HG02759 (cell line): ENCODE data around the gene KIAA1217.

Experiments
- ATAC-seq: cut with Tn5 transposase; IDR thresholded peaks from one replicate; pipeline ENCODE4 v1.9.1; 2021; ENCODE audit warnings: mild to moderate bottlenecking, moderate library complexity; ENCODE audit not compliant: unreplicated experiment

The KIAA1217 gene

DNA sequence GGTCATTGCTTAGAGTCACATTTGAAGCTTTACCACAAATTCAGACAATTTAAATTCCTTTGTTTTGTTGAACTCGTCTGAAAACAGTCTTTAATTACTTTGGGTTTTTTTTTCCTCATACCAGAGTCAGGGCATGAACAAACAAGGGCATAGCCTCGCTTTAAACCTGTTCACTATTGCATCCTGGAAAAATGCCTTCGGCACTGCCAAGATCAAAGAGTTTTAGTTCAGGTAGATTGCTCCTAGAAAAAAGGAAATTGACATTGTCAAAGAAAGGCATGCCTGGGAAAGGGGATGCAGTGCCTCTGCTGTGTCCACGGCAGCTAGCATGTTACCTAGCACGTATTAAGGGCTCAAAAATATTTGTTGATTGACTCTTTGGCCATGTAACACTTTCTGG is 279.7 kb downstream of the KIAA1217 start:
- ATAC-seq, result no peak

DNA sequence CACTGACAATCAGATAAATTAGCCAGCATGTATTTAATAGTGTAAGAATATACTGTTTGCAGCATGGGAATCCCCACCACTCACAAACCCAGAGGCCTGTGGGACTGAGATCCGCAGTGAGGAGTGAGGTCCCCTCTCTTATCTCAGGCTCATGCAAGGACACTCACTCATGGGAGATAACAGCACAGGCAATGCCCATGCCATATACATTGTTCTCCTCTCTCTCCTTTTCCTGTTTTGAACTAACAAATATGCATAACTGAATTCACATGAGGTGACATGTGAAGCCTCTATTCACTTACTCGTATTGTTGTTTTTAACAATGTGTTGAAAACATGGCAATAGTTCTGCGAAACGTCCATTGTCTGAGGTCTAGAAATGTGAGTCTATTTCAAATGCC is 284.2 kb downstream of the KIAA1217 start:
- no peak for ATAC-seq

DNA sequence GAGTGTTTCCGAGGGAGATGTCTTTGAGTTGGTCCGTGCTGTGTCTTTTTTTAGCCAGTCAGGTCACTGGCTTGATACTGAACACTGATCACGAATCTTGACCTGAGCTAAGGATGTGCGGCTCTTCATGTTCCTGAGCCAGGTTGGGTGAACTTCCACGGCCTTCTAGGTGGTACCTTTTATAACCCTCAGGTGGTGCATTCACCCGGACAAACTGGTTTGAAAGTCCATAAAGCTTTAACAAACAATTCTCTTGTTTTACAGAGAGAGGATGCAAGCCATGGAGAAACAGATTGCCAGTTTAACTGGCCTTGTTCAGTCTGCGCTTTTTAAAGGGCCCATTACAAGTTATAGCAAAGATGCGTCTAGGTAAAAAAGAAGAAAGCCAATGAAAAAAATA is 285.3 kb downstream of the KIAA1217 start:
- ATAC-seq, result no peak

DNA sequence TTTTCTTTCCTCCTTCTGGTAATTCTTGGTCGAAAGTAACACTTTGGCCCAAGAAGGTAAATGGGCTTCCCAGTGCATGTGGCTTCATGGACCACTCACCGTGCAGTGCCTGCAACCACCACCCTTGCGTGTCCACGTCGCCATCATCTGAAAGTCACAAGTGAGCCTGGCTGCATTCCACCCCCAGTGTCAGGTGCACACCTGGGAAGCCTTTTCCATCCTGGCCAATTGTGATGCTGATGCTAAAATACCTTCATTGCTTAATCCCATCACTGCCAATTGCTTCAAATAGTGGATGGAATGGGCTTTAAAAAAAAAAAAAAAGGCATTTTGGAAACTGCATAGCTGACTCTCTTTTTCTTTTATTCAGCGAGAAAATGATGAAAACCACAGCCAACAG is 285.8 kb downstream of the KIAA1217 start:
- no peak for ATAC-seq

DNA sequence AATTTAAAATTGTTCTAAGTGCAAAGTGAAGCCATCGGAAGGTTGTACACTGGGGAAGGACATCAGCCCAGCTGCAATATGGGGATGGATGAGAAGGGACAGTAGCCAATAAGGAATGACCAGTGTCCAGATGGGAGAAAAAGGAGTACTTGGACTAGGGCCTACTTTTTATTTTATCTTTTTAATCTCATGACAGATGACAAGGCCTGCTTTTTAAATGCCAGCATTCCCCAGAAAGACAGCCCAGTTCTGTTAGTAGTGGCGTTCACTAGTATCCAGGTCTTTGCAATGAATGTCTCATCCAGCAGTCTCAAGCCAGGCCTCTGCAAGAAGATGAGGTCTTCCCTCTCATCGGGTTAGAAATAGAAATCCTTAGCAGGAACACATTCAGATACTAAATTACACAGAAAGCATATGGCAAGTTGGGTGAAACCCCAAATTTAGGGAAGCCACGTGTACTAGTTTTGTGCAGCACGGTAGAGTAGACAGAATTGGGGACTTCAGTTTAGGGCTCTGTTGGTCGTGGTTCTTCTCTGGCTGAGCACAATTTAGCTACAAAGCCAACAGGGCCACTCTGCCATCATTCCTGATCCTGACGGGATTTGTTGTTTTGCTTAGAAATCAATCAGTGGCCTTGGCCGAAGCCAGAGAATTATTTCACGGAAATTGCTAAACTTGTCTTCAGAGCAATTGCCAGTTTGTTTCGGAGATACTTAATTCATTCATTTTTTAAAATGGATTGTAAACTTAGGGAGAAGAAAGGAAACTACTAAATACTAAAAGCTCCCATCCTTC is 286.9 kb downstream of the KIAA1217 start:
- no peak for ATAC-seq

DNA sequence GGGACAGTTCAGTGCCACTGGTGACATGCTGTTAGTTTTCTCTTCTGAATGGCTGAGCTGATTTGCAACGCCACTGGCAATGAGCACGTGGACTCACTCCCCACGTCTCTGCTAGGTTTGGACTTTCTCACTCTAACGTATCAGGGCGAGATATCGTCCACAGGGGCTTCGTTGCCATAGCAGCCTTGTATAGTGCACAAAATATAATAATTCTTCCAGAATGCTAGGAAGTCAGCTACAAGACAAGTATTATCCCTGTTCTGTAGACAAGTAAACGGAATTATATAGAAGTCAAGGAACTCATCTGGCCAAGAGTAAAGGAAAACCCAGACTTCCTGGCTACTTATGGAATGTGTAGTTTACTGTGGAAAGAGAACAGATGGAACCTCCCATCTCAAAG is 288.0 kb downstream of the KIAA1217 start:
- ATAC-seq, result no peak

DNA sequence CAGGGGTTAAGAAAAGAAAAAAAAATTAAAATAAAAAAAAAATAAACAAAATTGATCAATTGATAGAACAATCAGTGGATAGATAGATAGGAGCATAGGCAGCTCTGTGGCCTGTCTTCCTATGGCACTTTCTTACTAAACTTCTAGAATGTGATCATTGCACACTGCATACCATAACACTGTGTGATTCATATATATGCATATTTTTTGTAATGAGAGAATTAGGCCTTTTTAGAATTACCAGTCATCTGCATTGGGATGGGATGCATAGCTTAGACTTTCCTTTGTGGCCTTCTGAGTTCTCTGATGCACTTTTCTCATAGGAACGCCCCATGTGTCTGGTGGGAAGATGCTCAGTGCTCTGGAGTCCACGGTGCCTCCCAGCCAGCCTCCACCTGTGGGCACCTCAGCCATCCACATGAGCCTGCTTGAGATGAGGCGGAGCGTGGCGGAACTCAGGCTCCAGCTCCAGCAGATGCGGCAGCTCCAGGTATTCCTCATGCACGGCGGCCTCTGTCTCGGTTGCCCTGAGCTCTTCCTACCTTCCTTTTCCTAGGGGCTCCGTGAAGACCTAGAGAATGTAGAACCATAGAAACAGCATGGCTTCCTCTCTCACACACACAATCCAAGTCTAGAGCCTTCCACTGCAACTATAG is 292.2 kb downstream of the KIAA1217 start:
- ATAC-seq, result no peak

DNA sequence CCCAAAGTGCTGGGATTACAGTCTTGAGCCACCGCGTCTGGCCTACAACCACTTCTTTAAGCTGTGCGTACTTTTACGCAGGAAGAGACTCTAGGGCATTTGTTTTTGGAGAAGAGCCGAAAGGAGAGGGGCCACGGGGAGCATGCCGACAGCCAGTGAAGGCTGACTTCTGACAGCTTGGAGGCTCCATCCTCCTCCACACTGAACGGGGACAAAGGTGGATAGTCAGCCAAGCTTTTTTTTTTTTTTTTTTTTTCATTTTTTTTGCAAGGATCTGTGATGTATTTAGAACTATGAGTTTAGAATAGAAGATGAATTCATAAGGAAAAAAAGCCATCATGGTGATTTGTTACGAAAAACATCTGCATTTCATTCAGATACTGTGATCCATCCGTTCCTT is 293.1 kb downstream of the KIAA1217 start:
- ATAC-seq, result no peak

DNA sequence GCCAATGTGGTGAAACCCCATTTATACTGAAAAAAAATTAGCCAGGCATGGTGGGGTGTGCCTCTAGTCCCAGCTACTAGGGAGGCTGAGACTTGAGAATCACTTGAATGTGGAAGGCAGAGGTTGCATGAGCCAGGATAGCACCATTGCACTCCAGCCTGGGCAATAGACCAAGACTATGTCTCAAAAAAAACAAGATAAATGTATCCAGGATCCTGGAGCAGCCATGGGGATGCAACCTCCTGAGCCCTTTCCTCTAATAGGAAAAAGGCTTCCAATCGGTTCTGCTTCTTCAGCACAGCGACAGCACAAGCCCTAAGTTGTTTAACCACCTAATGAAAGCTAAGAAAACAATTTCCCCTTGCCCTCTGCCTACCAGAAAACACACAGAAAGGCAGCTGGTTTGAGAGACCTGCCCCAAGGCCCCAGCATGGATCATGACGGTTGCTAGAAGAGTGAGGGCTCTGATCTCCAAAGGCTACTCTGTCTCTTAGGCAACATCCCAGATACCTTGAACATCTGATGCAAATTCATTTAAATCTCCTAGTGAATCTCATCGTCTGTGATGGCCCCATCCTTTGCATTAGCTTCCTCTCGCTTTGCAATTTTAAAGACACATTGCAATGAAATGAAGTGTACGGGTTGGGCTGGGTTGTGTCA is 294.0 kb downstream of the KIAA1217 start:
- no peak for ATAC-seq

DNA sequence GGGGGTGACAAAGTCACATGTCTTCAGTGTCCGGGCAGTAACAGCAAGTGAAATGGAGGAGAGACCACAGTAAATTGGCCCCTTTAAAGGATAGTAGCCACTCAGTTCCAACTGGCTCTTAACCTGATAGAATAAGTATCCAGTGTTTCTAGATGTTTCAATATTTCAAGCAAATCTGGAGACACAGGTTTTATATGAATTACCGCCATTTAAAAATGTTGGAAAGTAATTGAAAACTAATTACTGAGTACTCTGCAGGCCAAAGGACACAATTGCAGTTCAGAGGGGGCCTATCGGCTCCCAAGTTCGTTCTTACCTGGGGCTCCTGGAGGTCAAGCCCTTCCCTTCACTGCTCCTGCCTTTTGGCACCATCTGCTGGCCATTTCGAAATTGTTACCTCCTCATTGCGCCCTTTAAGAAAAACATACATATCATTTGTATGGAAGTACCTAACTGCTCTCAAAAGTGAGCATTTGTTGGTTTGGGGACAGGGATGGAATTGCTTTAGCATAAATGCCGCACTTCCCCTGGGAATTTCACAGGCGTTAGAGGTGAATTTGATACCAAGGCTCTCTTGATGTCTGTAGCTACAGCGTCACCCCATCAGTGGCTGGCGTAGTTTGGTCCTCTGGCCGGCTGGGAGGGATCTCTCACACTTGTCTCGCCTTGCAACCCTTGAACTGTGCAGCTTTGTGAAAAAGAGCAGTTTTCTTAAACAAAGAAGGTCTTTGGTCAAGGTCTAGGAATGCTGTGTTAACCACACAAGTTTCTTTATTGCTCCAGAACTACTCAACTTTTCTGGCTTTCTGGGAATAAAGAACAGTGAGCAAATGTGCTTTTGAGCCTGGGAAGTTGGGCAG is 294.8 kb downstream of the KIAA1217 start:
- peak; percentile 85 for ATAC-seq

DNA sequence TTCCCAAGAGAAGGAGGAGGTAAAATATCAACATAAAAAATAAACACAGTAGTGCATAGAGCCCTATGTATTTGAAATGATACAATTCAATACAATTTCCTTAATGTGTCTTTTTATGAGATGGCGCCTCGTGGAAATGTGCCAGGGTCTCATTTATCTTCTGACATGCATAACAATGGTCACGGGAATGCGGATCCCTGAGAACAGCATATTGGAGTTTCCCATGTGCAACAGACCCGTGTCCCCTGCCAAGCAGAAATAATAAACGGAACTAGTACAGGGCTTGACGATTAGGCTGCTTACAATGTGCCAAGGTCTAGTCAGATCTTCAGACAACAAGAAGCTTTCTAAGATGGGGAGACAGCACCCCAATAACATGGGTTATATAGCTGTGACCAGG is 296.8 kb downstream of the KIAA1217 start:
- no peak for ATAC-seq

DNA sequence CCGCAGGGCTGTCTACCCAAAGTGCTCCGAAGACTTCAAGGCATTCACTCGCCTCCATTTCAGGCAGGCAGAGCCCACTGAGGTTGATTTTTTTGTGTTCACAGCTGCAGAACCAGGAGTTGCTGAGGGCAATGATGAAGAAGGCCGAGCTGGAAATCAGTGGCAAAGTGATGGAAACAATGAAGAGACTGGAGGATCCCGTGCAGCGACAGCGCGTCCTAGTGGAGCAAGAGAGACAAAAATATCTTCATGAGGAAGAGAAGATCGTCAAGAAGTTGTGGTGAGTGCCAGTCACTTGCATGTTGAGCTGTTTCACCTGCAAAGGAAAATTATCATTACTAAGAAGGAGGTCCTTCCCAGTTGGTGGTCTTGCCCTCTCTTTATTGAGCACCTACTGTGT is 304.2 kb downstream of the KIAA1217 start:
- no peak for ATAC-seq

DNA sequence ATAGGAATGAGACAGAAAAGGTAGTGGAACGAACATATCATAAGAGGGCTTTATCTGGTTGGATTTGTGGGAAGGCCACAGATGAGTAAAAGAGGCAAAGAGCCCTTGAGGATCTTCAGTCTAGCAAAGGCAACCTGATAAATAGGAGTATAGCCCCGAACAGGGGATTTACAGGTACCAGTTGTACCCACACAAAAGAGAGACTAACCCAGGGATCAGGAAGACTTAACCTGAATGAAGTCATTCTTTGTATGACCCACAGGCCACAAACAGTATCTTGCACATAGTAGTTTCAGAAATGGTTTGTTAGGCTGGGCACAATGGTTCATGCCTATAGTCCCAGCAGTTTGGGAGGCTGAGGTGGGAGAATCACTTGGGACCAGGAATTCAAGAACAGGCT is 306.5 kb downstream of the KIAA1217 start:
- ATAC-seq, result no peak

DNA sequence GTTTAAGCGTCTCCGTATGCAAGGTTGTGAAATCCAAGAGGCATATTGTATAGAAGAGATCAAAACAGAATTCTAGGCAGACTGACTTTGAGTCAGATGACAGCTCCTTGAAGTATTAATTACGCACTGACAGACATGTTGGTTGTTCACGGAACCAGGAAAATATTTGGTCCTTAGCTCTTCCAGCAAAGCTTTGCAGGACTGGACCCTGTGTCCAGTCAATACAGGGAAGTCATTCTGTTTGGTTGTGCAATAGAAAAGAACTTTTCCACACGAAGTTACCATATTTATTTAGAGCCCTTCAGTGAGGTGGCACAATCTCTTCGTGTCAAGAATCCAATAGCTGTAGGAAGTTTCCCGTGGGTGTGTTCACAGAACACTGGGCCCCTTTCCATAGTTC is 309.5 kb downstream of the KIAA1217 start:
- ATAC-seq, result no peak

DNA sequence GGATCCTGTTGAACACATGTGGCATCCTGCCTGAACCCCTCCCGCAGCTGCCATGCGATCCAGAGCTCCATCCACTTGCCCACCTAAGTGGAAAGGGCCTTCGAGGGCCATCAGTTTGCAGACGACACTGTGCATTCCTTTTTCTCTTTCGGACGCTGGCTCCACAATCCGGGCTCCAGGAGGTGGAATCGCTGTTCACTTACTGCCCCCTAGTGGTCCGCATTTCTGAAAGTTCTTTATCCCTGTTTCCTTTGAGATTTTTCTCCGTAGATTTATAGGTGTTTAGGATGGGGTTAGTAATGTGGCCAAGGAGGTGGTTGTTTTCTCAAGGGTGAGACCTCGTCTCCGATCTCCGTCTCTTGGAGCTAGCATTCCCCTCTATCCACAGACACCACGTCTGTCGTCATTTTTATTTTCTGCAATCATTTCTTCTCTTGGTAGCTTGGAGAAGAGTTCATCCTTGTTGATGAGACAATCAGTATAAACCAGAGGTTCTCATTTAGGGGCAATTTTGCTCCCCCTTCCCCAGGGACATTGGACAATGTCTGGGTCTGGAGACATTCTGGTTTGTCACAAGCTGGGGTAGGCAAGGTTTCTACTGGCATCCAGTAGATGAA is 310.2 kb downstream of the KIAA1217 start:
- ATAC-seq, result no peak

DNA sequence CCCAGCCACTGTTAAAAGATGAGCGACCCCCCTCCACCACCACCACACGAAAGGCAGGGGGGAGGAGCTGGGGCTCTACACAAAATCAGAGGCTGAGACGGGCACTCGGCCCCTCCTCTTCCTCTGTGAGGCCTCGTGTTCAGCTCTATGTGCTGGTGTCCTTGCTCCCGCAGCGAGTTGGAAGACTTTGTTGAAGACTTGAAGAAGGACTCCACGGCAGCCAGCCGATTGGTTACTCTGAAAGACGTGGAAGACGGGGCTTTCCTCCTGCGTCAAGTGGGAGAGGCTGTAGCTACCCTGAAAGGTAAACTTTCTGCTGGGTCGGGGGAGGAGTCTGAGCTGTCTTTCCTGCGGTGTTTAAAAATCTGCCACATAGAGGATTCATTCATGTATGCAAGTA is 311.0 kb downstream of the KIAA1217 start:
- no peak for ATAC-seq

DNA sequence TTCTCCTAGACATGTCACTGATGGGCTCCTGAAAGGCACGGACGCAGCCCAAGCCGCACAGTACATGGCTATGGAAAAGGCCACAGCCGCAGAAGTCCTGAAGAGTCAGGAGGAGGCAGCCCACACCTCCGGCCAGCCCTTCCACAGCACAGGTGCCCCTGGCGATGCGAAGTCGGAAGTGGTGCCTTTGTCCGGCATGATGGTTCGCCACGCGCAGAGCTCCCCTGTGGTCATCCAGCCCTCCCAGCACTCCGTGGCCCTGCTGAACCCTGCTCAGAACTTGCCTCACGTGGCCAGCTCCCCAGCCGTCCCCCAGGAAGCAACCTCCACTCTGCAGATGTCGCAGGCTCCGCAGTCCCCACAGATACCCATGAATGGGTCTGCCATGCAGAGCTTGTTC is 315.4 kb downstream of the KIAA1217 start:
- no peak for ATAC-seq

DNA sequence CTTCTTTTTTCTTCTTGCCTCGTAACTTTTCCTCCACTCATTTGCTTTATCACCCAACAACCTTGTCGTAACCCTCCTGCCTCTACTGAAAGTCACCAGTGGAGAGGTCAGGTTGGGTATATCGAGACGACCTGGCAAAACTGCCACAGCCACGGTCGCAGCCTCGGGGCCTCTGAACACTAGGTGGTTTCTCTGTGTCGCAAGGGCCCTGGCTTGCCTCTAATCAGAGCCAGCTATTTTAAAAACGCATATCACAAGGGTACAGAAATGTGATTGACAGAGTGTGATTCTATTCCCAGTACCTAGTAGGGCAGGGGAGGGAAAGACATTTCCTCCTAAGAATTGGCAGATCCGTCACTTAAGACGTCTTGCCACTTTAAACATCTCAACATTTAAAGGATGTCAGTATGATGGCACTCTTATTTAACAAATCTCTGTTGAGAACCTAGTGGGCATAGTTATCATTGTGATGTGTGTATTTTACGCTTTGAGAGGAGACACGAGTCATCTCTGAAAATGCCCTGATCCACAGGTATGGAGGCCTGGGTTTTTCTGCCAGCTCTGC is 317.2 kb downstream of the KIAA1217 start:
- no peak for ATAC-seq

DNA sequence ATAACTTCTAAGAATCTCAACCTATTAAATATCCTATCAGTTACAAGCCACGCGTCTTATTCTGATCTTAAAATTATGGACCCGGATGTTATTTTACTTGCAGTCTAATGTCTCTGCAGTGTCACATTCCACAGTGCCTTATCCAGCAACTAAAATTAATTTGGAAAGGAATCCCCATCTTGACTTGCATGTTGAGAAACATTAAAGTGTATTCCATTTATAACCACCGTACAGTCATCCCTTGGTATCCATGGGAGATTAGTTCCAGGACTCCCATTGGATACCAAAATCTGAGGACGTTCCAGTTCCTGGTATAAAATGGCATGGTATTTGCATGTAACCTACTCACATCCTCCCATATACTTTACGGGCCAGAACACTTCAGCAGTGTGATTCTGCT is 320.0 kb downstream of the KIAA1217 start:
- ATAC-seq, result no peak

DNA sequence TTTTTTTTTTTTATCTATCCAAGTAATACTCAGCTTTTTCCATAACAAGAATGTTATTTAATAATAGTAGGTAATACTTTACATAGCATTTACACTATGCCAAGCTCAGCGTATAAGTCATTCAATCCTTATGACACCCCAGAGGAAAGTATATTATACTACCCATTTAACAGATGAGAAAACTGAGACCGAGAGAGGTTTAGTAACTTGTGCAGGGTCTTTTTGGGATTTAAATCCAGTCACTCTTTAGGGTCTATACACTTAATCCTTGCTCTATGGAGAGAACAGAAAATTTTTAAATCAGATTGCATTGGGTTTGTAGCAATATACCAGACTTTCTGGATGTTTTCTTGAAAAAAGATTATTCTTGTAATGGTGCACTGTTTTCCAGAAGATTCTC is 322.5 kb downstream of the KIAA1217 start:
- no peak for ATAC-seq
